Measurements from ENCODE around the gene SGMS1.
"Not testable (repeated sequence)": the region's sequence is repeated elsewhere in the genome, so short reads cannot be mapped to it uniquely, and the experiment has no call there.

Gene SGMS1

DNA sequence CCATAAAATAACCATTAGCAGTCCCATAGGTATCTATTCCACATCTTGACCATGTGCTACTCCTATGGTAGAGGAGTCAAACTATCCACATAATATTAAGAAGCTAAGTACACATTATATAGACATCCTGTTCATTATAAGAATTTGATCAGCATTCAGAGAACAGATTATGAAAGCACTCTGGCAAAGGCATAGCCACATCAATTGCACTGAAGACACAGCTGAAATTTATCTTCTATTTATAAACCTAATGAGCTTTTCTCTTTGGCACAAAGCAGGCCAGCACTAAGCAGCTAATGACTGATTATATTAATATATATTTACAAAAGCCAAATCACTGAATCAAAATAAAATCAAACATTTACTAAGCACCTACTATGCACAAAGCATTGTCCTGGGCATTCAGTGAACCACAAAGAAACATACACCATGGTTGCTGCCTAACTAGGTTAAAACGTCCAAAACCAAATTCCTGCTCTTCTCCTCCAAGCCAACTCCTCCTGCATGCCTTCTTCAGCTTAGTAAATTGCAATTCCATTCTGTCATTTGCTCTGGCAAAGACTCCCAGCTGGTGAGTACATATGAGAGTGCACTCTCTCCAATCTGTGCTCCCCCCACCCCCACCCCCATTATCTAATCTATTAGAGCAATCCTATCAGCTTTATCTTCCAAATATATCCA is 249.8 kb downstream of the SGMS1 start:
- no peak for DNase-seq (ENCODE audit: low read depth in 2 of 2)

GRCh38 chr10:50369931-50370330 is 253.8 kb downstream of the SGMS1 start:
- DNase-seq (ENCODE audit: low read depth in 2 of 2): no peak

DNA sequence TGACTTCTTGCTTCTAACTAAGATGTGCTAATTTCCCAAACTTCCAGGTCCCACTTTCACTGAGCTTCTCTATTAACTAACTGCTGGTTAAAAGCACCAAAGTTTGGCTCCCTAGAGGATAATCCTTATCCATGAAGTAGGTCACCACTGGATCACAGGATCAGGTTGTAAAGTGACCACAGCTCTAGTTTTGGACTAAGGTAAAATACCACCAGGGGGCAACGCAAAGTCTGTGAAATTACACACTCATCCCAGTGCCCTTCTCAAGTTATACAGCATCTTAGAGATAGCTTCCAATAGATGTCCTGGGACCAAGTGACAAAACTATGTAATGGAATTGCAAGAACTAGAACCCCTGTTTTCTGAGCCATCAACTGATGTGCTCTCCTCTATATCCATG is 256.0 kb downstream of the SGMS1 start:
- peak in 1 of 2 donors; percentile 1 for DNase-seq (ENCODE audit: low read depth in 2 of 2)

GRCh38 chr10:50366421-50366820 is 257.3 kb downstream of the SGMS1 start:
- not testable (repeated sequence) for DNase-seq (ENCODE audit: low read depth in 2 of 2)

GRCh38 chr10:50364730-50365129 is 259.0 kb downstream of the SGMS1 start:
- DNase-seq (ENCODE audit: low read depth in 2 of 2): not testable (repeated sequence)

DNA sequence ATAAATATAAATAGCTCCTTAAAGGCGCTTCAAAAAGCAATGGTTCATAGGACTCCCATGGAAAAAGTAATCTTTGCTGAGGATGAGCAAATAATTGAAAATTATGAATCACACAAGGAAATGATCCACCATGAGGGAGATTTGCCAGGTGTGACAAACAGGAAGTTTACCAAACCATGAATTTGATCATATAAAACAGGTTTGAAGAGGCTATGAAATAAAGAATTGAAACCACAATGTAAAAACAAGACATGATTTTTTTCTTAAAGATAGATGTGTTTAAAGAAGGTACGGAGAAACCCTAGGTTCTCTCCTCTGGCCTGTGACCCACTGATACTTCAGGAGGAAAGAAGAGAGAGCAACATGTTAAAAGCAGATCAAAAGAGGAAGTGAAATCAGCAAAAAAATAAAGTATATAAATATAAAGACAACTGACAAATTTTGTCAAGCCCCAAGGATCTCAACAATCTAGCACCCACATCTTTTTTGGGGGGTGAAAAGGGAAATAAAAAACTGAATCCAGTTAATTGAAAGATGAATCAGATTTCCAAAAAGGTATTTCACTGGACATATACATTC is 261.1 kb downstream of the SGMS1 start:
- no peak for DNase-seq (ENCODE audit: low read depth in 2 of 2)

DNA sequence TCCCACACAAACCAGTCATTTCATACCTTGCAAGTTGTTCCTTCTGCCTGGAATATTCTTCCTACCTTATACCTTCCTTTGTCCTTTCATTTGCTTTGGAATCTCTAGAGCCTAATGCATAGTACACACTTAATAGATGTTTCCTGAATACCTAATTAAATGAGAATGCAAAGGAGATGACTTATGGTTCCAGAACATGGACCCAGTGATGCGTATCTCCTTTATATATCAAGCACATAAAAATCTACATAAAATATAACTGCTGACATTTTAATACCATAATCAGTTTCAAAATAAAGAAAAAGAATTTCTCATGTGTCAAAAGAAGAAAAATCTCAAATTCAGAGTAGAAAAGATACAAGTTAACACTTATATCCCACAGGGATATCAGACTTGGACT is 261.8 kb downstream of the SGMS1 start:
- DNase-seq (ENCODE audit: low read depth in 2 of 2): no peak

DNA sequence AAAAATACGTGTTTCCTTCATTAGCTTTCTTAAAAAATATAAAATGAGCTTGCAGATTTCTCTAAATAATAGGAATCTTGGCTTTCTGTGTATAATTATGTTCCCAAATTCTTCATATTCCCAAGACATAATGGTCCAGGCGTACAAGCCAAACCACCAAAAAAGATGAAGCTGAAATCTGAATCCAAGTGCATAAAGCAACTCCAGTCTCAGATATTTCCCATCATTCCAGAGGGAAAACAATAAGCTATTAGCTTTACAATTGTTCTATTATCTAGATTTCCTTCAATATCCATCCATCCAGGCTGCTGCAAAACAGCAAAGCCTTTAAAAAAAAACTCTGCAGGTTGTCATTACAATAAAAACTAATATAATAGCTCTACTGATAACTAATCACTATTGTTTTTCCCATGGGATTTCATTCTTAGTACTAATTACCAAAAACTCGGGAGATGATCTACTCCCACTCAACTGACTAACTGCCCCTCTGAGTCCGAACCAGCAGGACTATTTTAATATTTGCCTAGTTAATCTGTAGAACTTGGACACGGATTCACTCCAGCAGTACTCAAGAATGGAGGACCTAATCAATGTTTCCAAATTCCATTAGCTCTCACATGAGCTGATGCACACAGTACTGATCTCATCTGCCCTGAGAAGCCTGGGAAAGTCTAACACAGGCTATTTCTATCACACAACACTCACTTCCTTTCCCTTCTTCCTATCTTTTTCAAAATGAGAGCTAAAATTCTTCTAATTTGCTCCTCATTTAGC is 263.5 kb downstream of the SGMS1 start:
- DNase-seq (ENCODE audit: low read depth in 2 of 2): no peak

- no peak for DNase-seq (ENCODE audit: low read depth in 2 of 2)
Observed at GRCh38 chr10:50358925-50359687, 264.6 kb downstream of the SGMS1 start.

DNA sequence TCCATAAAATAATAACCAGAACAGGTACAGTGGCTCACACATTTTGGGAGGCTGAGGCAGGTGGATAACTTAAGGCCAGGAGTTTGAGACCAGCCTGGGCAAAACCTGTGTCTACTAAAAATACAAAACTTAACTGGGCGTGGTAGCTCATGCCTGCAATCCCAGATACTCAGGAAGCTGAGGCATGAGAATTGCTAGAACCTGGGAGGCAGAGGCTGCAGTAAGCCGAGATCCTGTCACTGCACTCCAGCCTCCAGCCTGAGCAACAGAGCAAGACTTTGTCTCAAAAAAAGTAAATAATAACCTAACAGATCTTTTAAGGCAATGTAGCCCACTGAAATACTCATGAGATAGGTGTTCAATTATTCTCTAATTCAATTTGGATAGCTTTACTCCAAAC is 265.3 kb downstream of the SGMS1 start:
- DNase-seq (ENCODE audit: low read depth in 2 of 2): no peak

- DNase-seq (ENCODE audit: low read depth in 2 of 2): not testable (repeated sequence)
Observed at GRCh38 chr10:50356481-50356832, 267.3 kb downstream of the SGMS1 start.

DNA sequence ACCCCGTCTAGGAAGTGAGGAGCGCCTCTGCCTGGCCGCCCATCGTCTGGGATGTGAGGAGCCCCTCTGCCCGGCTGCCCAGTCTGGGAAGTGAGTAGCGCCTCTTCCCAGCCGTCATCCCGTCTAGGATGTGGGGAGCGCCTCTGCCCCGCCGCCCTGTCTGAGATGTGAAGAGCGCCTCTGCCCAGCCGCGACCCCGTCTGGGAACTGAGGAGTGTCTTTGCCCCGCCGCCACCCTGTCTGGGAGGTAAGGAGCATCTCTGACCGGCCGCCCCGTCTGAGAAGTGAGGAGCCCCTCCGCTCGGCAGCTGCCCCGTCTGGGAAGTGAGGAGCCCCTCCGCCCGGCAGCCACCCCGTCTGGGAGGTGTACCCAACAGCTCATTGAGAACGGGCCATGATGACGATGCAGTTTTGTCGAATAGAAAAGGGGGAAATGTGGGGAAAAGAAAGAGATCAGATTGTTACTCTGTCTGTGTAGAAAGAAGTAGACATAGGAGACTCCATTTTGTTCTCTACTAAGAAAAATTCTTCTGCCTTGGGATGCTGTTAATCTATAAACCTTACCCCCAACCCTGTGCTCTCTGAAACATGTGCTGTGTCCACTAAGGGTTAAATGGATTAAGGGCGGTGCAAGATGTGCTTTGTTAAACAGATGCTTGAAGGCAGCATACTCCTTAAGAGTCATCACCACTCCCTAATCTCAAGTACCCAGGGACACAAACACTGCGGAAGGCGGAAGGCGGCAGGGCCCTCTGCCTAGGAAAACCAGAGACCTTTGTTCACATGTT is 267.9 kb downstream of the SGMS1 start:
- not testable (repeated sequence) for DNase-seq (ENCODE audit: low read depth in 2 of 2)

GRCh38 chr10:50351483-50352146 is 272.1 kb downstream of the SGMS1 start:
- no peak for DNase-seq (ENCODE audit: low read depth in 2 of 2)

- DNase-seq (ENCODE audit: low read depth in 2 of 2): no peak
Observed at GRCh38 chr10:50350366-50350765, 273.4 kb downstream of the SGMS1 start.

- DNase-seq (ENCODE audit: low read depth in 2 of 2): no peak
Observed at GRCh38 chr10:50349554-50349953, 274.2 kb downstream of the SGMS1 start.

GRCh38 chr10:50347394-50347802 is 276.4 kb downstream of the SGMS1 start:
- no peak for DNase-seq (ENCODE audit: low read depth in 2 of 2)

GRCh38 chr10:50346942-50347341 is 276.8 kb downstream of the SGMS1 start:
- DNase-seq (ENCODE audit: low read depth in 2 of 2): no peak

DNA sequence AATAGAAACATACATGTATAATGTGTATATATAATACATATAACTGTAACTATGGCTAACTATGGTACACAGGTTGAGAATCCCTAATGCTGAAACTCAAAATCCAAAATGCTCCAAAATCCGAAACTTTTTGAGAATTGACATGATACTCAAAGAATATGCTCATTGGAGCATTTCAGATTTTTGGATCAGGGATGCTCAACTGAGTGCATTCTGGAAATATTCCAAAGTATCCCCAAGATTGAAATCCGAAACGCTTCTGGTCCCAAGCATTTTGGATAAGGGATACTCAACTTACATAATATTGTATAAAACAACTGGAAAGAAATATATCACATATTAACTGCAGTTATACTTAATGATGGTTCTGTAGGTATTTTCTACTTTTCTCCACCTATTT is 278.2 kb downstream of the SGMS1 start:
- DNase-seq (ENCODE audit: low read depth in 2 of 2): no peak

- no peak for DNase-seq (ENCODE audit: low read depth in 2 of 2)
Observed at GRCh38 chr10:50343702-50344331, 279.9 kb downstream of the SGMS1 start.

DNA sequence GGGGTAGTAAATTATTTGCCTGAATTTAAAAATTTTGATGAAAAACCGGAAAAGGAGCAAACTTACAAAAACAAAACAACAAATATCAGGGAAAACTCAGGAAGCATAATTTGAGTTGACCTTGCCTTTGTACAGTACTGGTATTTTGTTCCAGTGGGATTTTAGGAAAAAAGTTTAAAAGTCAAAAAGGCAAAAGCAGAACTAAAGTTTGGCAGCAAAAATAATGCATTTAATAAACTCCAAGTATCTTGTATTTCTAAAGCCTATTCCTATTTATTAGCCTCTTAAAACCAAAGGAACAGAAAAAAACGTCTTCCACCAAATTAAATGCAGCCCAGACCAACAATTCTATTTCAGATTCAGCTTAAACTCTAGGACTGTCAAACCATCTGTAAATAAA is 281.8 kb downstream of the SGMS1 start:
- DNase-seq (ENCODE audit: low read depth in 2 of 2): no peak

Data from stimulated activated CD4-positive, alpha-beta T cell treated with anti-CD3 and anti-CD28 coated beads, Interleukin-4, amount 100 ng/mL, for 48 hours (primary cell).